Measurements from ENCODE around the gene CCDC40.

Gene CCDC40

GRCh38 chr17:80118601-80119270 is 82.3 kb downstream of the CCDC40 start:
- no peak for DNase-seq

GRCh38 chr17:80119271-80119791 is 82.9 kb downstream of the CCDC40 start:
- no peak for DNase-seq

GRCh38 chr17:80119839-80120238 is 83.4 kb downstream of the CCDC40 start:
- DNase-seq, result no peak

GRCh38 chr17:80122026-80122575 is 85.7 kb downstream of the CCDC40 start:
- no peak for DNase-seq

- no peak for DNase-seq
These were observed 86.6 kb downstream of the CCDC40 start for GRCh38 chr17:80122926-80123505.

- DNase-seq, result no peak
These were observed 87.3 kb downstream of the CCDC40 start for GRCh38 chr17:80123791-80124190.

GRCh38 chr17:80124351-80124981 is 88.0 kb downstream of the CCDC40 start:
- DNase-seq, result no peak

GRCh38 chr17:80125656-80126448 is 89.4 kb downstream of the CCDC40 start:
- DNase-seq, result no peak

- no peak for DNase-seq
These were observed 89.9 kb downstream of the CCDC40 start for GRCh38 chr17:80126449-80126715.

GRCh38 chr17:80129006-80129565 is 92.6 kb downstream of the CCDC40 start:
- DNase-seq, result no peak

GRCh38 chr17:80130992-80131391 is 94.5 kb downstream of the CCDC40 start:
- no peak for DNase-seq

GRCh38 chr17:80132906-80133625 is 96.6 kb downstream of the CCDC40 start:
- no peak for DNase-seq

GRCh38 chr17:80133626-80133970 is 97.2 kb downstream of the CCDC40 start:
- no peak for DNase-seq

- no peak for DNase-seq
These were observed 100.7 kb downstream of the CCDC40 start for GRCh38 chr17:80137131-80137530.

GRCh38 chr17:80138856-80139426 is 102.5 kb downstream of the CCDC40 start:
- DNase-seq, result no peak

- no peak for DNase-seq
These were observed 105.2 kb downstream of the CCDC40 start for GRCh38 chr17:80141463-80142165.

- no peak for DNase-seq
These were observed 106.5 kb downstream of the CCDC40 start for GRCh38 chr17:80142929-80143328.

- DNase-seq, result no peak
These were observed 108.9 kb downstream of the CCDC40 start for GRCh38 chr17:80145076-80146075.

- DNase-seq, result no peak
These were observed 109.9 kb downstream of the CCDC40 start for GRCh38 chr17:80146121-80147034.
